HEK293T (cell line): ENCODE measurements around the gene XRN1.

ENCODE experiments used
- BHLHE40 ChIP-seq: fragments of 450-650 bp; IDR thresholded peaks from 2 replicates; pipeline ENCODE4 v1.6.1; 2016; ENCODE audit warnings: mild to moderate bottlenecking, moderate library complexity, borderline replicate concordance
- FOXK2 ChIP-seq: fragments of 450-650 bp; IDR thresholded peaks from 2 replicates; pipeline ENCODE4 v1.6.1; 2016; ENCODE audit warnings: mild to moderate bottlenecking
- FOXM1 ChIP-seq: fragments of 450-650 bp; IDR thresholded peaks from 2 replicates; pipeline ENCODE4 v1.6.1; 2017; ENCODE audit warnings: mild to moderate bottlenecking, borderline replicate concordance
- HDGF ChIP-seq: fragments of 450-650 bp; IDR thresholded peaks from 2 replicates; pipeline ENCODE4 v1.6.1; 2017; ENCODE audit warnings: antibody characterized with exemption, borderline replicate concordance
- SP1 ChIP-seq: fragments of 450-650 bp; IDR thresholded peaks from 2 replicates; pipeline ENCODE4 v1.6.1; 2017

DNA sequence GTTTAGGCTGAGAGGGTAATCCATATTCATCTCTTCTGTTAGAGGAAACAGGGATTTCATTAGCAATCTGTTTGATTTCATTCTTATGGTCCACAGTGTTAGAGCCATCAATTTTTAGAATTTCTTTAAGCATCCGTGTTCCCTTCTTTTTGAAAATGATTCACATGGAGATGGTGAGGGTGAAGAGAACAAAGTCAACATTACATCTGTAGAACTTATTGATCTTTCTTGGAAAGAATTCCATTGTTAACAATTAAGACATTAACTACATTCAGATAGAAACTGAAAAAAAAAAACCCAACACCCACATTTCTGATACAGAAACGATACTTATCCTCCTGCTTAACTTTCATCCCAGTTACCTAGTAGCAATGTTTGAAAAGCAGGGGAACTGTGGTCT is 115.4 kb downstream of the XRN1 start:
- TF ChIP-seq BHLHE40 (no peak), HDGF (no peak), FOXM1 (no peak), FOXK2 (no peak), SP1 (no peak)
